ENCODE measurements around the gene ZNF716. TPM values are rescaled to one million over a fixed set of nuclear protein-coding genes. Genes with fewer than 3 reads are reported as not detected.

The ZNF716 gene
- total RNA-seq, 4 donors from 2014 or later = not detected

GRCh38 chr7:57407125-57407524, 42.9 kb upstream of the ZNF716 start:
- TF ChIP-seq POLR2A (IDR thresholded peaks at IDR 0.05) (no peak), CTCF (IDR thresholded peaks at IDR 0.05) (no peak)
- H3K9me3 ChIP-seq = peaks cover 0 to 4% (median 2%) of the 10 kb centered on the region in 4 donors
- H3K36me3 ChIP-seq = no peaks in the 10 kb centered on the region
- H3K27ac ChIP-seq = no peak overlapping the region
- H3K4me1 ChIP-seq = no peaks in the 10 kb centered on the region
- no peaks in the 10 kb centered on the region for H3K27me3 ChIP-seq
- no peak overlapping the region for H3K4me3 ChIP-seq
- DNase-seq = no peak

- Histone ChIP-seq H3K36me3 (no peaks in the 10 kb centered on the region), H3K9me3 (peaks cover 0 to 9% (median 1%) of the 10 kb centered on the region in 4 donors), H3K4me3 (no peak overlapping the region), H3K27ac (no peak overlapping the region), H3K27me3 (no peaks in the 10 kb centered on the region), H3K4me1 (no peaks in the 10 kb centered on the region)
- DNase-seq = no peak
- no peak for TF ChIP-seq POLR2A (IDR thresholded peaks at IDR 0.05)
Observed at GRCh38 chr7:57412168-57412567, 37.8 kb upstream of the ZNF716 start.

- no peak overlapping the region for H3K27ac ChIP-seq
- H3K4me1 ChIP-seq = no peaks in the 10 kb centered on the region
- no peak for DNase-seq
- H3K36me3 ChIP-seq = no peaks in the 10 kb centered on the region
- TF ChIP-seq POLR2A (IDR thresholded peaks at IDR 0.05) (no peak), CTCF (IDR thresholded peaks at IDR 0.05) (no peak)
- peaks cover 0 to 9% (median 1%) of the 10 kb centered on the region in 4 donors for H3K9me3 ChIP-seq
- no peaks in the 10 kb centered on the region for H3K27me3 ChIP-seq
- H3K4me3 ChIP-seq = no peak overlapping the region
Observed at GRCh38 chr7:57412618-57413017, 37.4 kb upstream of the ZNF716 start.

- Histone ChIP-seq H3K27ac (no peak overlapping the region), H3K4me1 (no peaks in the 10 kb centered on the region), H3K9me3 (peaks cover 0 to 9% (median 1%) of the 10 kb centered on the region in 4 donors), H3K27me3 (no peaks in the 10 kb centered on the region), H3K4me3 (no peak overlapping the region), H3K36me3 (no peaks in the 10 kb centered on the region)
- TF ChIP-seq POLR2A (IDR thresholded peaks at IDR 0.05) = no peak
- no peak for TF ChIP-seq CTCF (IDR thresholded peaks at IDR 0.05)
- DNase-seq = no peak
Observed at GRCh38 chr7:57413529-57414398, 36.2 kb upstream of the ZNF716 start.

- peaks cover 0 to 9% (median 1%) of the 10 kb centered on the region in 4 donors for H3K9me3 ChIP-seq
- H3K4me3 ChIP-seq = no peak overlapping the region
- no peaks in the 10 kb centered on the region for H3K36me3 ChIP-seq
- H3K27me3 ChIP-seq = no peaks in the 10 kb centered on the region
- DNase-seq = no peak
- no peak overlapping the region for H3K27ac ChIP-seq
- no peaks in the 10 kb centered on the region for H3K4me1 ChIP-seq
- TF ChIP-seq CTCF (IDR thresholded peaks at IDR 0.05) (no peak), POLR2A (IDR thresholded peaks at IDR 0.05) (no peak)
Observed at GRCh38 chr7:57414415-57414814, 35.6 kb upstream of the ZNF716 start.

GRCh38 chr7:57414852-57415251, 35.1 kb upstream of the ZNF716 start:
- Histone ChIP-seq H3K27ac (no peak overlapping the region), H3K4me3 (no peak overlapping the region), H3K36me3 (no peaks in the 10 kb centered on the region), H3K27me3 (no peaks in the 10 kb centered on the region), H3K4me1 (no peaks in the 10 kb centered on the region), H3K9me3 (peaks cover 0 to 9% (median 1%) of the 10 kb centered on the region in 4 donors)
- no peak for DNase-seq
- no peak for TF ChIP-seq POLR2A (IDR thresholded peaks at IDR 0.05)
- TF ChIP-seq CTCF (IDR thresholded peaks at IDR 0.05) = no peak

Measured in Peyer's patch (tissue), 4 donors.